Activated CD4-positive, alpha-beta T cell treated with anti-CD3 and anti-CD28 coated beads for 4 hours (primary cell): ENCODE results near the gene CPNE4.
"Not testable (repeated sequence)": the region's sequence is repeated elsewhere in the genome, so short reads cannot be mapped to it uniquely, and the experiment has no call there.

Experiments used
- DNase-seq, 2 donors: peaks; one replicate each; pipeline ENCODE4 v3.0.0-alpha.2; 2020

The CPNE4 gene

GRCh38 chr3:132016061-132017041 is 18.5 kb downstream of the CPNE4 start:
- no peak for DNase-seq

DNA sequence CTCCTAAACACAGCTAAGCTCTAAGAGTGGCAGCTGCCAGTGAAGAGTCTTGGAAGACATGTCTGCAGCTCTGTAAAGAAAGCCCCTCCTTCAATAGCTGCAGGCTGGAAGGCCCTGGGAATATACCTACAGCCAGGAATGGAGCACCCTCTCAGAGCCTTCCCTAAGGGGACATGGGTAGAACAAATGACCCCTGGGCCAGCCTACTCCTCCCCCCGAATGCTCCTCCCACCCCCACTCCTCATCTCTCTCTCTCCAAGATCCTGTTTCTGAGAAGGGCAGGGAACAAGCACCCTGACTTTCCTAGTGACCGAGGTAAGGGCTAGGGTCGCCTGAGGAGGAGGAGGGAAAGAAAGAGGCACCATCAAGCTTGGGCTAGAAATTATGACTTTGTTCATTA is 20.7 kb downstream of the CPNE4 start:
- no peak for DNase-seq

GRCh38 chr3:132009241-132009640 is 25.6 kb downstream of the CPNE4 start:
- DNase-seq = no peak

DNA sequence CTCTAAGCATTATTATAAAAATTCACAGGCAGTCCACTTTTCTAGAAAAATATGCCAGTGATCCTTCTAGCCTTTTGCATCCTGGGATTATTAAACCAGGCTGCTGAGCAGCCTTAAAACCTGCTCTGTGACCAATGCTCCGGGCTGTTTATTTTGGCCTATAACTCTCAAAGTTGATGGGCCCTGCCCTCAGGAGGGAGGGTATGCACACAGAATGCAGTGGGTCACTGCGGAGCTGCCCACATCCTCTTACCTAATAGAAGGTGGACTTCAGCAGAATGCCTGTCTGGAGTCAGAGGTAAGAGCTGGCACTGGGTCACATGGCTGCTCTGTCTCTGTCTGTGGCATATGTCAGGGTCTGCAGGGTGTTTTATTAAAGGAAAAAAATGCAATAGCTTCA is 26.0 kb downstream of the CPNE4 start:
- no peak for DNase-seq

DNA sequence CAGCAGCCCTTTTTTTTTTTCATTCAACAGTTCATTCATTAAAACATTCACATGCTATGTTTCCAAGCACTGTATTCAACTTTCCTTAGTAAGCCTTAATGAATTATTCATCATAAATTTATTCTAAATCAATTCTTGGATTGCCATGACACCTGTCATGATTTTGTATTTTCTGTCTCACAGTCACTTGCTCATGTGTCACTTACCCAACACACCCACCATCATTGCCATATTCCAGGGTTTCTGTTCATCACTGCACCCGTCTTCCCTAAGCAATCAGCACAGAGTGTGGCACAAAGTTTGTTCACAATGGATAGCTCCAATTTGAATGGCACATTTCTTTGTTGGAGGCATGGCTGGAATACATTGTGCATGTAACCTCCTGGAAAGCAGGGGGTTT is 27.2 kb downstream of the CPNE4 start:
- no peak for DNase-seq

- DNase-seq = no peak
Measured at GRCh38 chr3:132006605-132007204, 28.1 kb downstream of the CPNE4 start.

GRCh38 chr3:132004571-132004970 is 30.2 kb downstream of the CPNE4 start:
- no peak for DNase-seq

GRCh38 chr3:132003685-132004084 is 31.1 kb downstream of the CPNE4 start:
- DNase-seq = no peak

DNA sequence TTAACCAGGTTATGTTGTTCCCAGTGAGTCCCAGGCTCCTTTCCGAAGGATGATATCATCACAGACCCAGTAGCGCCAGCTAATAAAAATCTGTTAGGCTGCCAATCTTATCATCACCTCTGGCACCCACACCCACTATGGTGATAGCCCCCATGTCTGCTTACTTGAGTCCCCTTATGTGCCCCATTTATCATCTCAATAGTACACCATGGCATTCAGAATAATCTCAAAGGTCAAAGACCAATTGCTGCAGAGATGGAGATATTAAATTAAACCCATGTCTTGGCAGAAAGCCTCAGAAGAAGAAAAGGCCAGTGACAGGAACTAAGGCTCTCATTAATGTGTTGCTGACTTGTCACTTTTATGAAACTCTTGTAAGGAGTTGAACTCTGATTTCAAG is 32.8 kb downstream of the CPNE4 start:
- no peak for DNase-seq

DNA sequence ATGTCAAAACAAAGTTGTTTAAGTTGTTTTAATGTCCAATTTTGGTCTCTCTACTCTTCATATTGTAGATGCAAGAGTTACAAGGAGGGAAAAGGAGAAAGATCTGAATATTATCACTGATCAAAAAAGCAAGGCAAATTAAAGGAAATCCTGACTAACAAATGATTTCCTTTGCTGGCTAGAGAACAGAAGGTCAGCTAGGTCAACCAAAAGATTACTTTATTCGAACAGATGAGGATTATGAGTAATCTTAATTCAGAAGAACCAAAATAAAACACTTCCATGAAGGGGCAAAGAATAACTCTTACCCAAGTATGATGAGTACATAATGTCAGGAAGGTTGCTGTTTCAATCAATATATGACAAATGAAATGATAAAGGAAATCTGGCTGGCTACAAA is 33.8 kb downstream of the CPNE4 start:
- no peak for DNase-seq

GRCh38 chr3:131998027-131998426 is 36.8 kb downstream of the CPNE4 start:
- no peak for DNase-seq

GRCh38 chr3:131995891-131996290 is 38.9 kb downstream of the CPNE4 start:
- no peak for DNase-seq

DNA sequence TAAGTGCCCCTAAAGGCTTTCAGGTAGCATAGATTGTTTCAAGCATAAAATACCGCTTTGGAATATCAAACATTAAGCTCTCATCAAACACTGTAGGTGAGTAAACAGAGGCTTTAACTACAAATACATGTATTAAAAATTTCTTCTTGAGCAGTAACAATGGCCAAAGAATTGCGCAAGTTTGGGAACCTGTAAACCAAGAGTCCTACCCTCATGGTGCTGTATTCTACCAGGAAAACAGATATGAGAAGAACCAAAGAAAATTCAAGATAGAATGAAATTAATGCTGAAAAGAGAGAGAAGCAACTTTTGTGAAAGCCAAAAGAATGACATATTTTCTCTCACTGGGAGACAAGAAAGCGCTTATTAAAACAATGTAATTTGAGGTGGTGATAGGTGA is 45.5 kb downstream of the CPNE4 start:
- no peak for DNase-seq

- no peak for DNase-seq
Measured at GRCh38 chr3:131988209-131988608, 46.6 kb downstream of the CPNE4 start.

DNA sequence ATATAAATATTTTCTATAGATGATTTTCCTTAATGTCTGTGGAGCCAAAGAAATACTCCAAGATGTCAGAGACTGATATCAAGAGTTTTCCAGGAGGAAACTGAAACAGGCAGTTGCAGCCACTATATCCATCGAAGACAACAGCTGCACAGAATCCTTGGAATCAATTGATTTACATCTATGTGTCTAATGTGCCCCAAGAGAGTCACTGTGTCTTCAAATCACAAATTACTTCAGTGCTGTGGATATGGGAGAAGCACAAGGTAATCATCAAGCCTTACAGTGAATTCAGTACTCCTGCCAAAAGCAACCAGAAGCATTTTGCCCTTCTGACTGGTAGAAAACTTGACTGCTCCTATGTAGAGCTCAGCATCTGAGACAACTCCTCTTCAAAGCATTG is 51.1 kb downstream of the CPNE4 start:
- no peak for DNase-seq

GRCh38 chr3:131981323-131981722 is 53.5 kb downstream of the CPNE4 start:
- no peak for DNase-seq

DNA sequence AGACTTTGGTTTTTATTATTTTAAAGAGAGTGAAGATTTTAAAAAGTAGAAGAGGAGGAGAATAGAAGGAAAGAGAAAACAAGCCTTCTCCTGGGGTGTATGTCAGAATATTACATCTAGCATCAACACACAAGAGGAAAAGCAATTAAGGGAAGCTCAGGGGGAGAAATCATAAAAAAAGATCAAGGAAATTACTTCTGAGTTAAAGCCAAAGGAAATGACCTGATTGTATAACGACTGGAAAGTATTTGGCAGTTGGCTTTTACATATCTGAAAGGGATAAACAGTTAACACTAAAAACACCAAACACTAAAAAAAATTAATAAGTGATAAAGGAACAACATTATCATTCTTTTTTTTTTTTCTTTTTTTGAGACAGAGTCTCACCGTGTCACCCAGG is 58.4 kb downstream of the CPNE4 start:
- DNase-seq = no peak

DNA sequence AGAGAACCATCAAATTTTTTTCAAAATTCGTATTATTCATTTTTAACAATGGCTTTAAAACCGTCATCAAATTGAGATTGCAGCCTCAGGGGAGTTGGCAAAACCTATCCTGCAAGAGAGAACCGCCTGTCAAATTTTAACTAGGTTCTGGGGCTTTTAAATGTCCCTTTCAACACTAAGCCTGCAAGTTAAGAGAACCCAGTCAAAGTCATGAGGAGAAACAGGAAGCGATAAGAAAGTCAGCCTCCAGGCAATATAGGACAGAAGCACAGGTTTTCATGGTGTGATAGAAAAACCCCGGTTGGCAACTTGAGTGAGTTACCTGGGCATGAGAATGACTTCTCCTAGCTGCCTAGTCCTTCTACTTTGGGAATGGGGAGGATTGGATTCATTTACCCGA is 59.8 kb downstream of the CPNE4 start:
- DNase-seq = no peak

- no peak for DNase-seq
Measured at GRCh38 chr3:131973731-131974130, 61.1 kb downstream of the CPNE4 start.

DNA sequence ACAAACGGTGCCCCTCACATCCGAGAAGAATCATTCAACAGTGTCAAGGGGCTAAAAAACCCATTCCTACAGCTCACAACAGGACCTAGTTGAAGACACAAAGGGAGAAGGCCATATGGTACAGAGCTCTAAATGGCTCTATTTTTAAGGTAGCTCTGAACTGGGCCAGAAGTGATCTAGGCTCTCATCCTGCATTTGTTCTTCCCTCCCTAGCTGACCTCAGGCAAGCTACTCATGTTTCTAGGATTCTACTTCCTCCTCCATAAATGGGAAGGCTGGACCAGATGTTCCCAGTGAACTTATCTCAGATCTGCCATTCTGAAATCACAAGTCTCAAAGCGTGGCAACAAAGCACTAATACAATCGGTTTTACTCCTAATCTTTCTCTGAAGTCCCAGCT is 62.3 kb downstream of the CPNE4 start:
- no peak for DNase-seq

DNA sequence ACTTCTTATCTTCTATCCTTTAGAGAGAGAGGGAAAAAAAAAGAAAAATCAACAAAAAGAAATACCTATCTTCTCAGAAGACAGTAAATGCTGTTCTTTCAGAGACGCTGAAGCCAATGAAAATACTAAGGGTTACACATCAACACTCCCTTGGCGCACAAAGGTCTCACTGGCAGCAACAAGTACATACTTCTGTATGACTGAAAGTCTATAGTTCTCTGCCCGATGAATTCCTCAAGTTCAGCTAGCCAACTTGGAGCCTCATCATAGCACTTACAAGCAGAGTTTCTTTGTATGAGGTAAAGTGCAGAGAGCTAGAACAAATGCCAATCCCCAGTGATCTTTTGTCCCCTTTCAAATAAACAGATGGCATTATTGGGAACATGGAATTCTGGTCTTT is 62.7 kb downstream of the CPNE4 start:
- no peak for DNase-seq

GRCh38 chr3:131963442-131963841 is 71.4 kb downstream of the CPNE4 start:
- DNase-seq = not testable (repeated sequence)

GRCh38 chr3:131962982-131963381 is 71.8 kb downstream of the CPNE4 start:
- DNase-seq = no peak

DNA sequence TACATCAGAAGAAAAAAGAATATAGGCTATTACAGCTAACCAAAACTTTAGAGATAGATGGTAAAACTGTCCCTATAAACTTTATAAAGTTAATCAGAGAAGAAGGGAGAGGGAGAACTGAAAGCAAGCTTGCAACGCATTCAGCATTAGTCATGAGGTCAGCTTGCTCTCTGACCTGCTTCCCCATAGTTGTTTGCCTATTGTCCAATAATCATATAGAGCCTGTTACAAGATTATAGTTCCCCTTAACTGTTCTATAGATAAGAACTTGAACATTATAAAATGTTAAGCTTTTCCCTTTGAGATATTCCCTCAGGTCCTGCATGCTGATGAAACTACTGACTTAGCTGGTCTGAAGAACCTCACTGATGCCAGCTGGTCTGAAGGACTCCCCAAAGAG is 74.5 kb downstream of the CPNE4 start:
- DNase-seq = no peak

DNA sequence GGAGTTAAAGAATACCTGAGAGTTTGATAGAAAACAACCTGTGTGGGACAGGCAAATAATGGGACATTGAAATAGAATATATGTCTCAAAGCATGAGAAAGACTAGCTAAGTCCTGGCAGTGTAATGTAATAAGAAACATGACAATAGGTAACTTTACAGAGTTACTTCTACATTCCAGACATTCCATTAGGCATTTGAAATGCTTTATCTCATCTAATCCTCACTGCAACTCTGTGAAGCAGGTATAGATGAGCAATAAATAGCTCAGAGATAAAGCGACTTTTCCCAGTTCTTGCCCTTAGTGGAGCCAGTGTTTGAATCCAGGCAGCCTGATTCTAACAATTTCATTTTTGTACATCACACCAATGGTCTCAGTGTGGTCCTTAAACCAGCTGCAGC is 76.8 kb downstream of the CPNE4 start:
- DNase-seq = no peak
